H9 (cell line): ENCODE results near the gene AQP2. TPM values are rescaled to one million over a fixed set of nuclear protein-coding genes. Genes with fewer than 3 reads are reported as not detected.

Source experiments
- DNase-seq: peaks from one replicate; pipeline ENCODE4 v3.0.0-alpha.2; 2017
- H2AFZ ChIP-seq: one replicate; pipeline ENCODE4 v1.6.1; 2013; ENCODE audit warnings: mild to moderate bottlenecking, low read length, control low read depth, moderate library complexity
- H2AK5ac ChIP-seq: 2 replicates; pipeline ENCODE4 v1.6.1; 2013; ENCODE audit warnings: low read length, control low read depth, mixed read lengths; ENCODE audit not compliant: insufficient read length
- H2BK120ac ChIP-seq: one replicate; pipeline ENCODE4 v1.6.1; 2013; ENCODE audit warnings: low read depth, mild to moderate bottlenecking, low read length, control low read depth, inconsistent platforms; ENCODE audit not compliant: poor library complexity, severe bottlenecking
- H2BK12ac ChIP-seq: 2 replicates; pipeline ENCODE4 v1.6.1; 2013; ENCODE audit warnings: low read length, control low read depth, mixed read lengths, low read depth; ENCODE audit not compliant: insufficient read length
- H2BK15ac ChIP-seq: 2 replicates; pipeline ENCODE4 v1.6.1; 2013; ENCODE audit warnings: low read depth, low read length, control low read depth
- H2BK20ac ChIP-seq: one replicate; pipeline ENCODE4 v1.6.1; 2013; ENCODE audit warnings: low read depth, mild to moderate bottlenecking, low read length, control low read depth, inconsistent platforms; ENCODE audit not compliant: poor library complexity, severe bottlenecking
- H2BK5ac ChIP-seq: 2 replicates; pipeline ENCODE4 v1.6.1; 2013; ENCODE audit warnings: low read length, control low read depth, mixed read lengths; ENCODE audit not compliant: insufficient read length
- H3K14ac ChIP-seq: 2 replicates; pipeline ENCODE4 v1.6.1; 2013; ENCODE audit warnings: low read length, control low read depth; ENCODE audit not compliant: insufficient read depth
- H3K18ac ChIP-seq: 2 replicates; pipeline ENCODE4 v1.6.1; 2013; ENCODE audit warnings: low read depth, mild to moderate bottlenecking, mixed read lengths, low read length, control low read depth; ENCODE audit not compliant: insufficient read length
- H3K23ac ChIP-seq: 2 replicates; pipeline ENCODE4 v1.6.1; 2013; ENCODE audit warnings: low read length, control low read depth, mixed read lengths, low read depth; ENCODE audit not compliant: insufficient read length
- H3K23me2 ChIP-seq: 2 replicates; pipeline ENCODE4 v1.6.1; 2013; ENCODE audit warnings: low read depth, mild to moderate bottlenecking, mixed read lengths, low read length, control low read depth; ENCODE audit not compliant: insufficient read length, poor library complexity, severe bottlenecking
- H3K27ac ChIP-seq: 2 replicates; pipeline ENCODE4 v1.5.1; 2013; ENCODE audit warnings: low read length, control low read depth, mixed read lengths, low read depth; ENCODE audit not compliant: insufficient read length
- H3K27me3 ChIP-seq: 2 replicates; pipeline ENCODE4 v1.6.1; 2013; ENCODE audit warnings: low read length, control low read depth, inconsistent platforms; ENCODE audit not compliant: insufficient read depth
- H3K4ac ChIP-seq: 2 replicates; pipeline ENCODE4 v1.6.1; 2013; ENCODE audit warnings: low read depth, mild to moderate bottlenecking, control low read depth, inconsistent platforms, low read length, moderate library complexity
- H3K4me1 ChIP-seq: 2 replicates; pipeline ENCODE4 v1.6.1; 2013; ENCODE audit warnings: low read length, control low read depth, inconsistent platforms; ENCODE audit not compliant: insufficient read depth
- H3K4me2 ChIP-seq: 2 replicates; pipeline ENCODE4 v1.6.1; 2013; ENCODE audit warnings: low read length, control low read depth, mixed read lengths; ENCODE audit not compliant: insufficient read length, insufficient read depth
- H3K56ac ChIP-seq: 2 replicates; pipeline ENCODE4 v1.6.1; 2013; ENCODE audit warnings: low read depth, mild to moderate bottlenecking, mixed read lengths, low read length, control low read depth; ENCODE audit not compliant: insufficient read length
- H3K79me1 ChIP-seq: 2 replicates; pipeline ENCODE4 v1.6.1; 2013; ENCODE audit warnings: low read depth, mild to moderate bottlenecking, moderate library complexity, low read length, control low read depth, inconsistent platforms; ENCODE audit not compliant: insufficient read depth, poor library complexity, severe bottlenecking
- H3K79me2 ChIP-seq: 2 replicates; pipeline ENCODE4 v1.6.1; 2013; ENCODE audit warnings: low read length, control low read depth, inconsistent platforms; ENCODE audit not compliant: insufficient read depth
- H3K9ac ChIP-seq: 2 replicates; pipeline ENCODE4 v1.6.1; 2013; ENCODE audit warnings: low read length, control low read depth, mixed read lengths; ENCODE audit not compliant: insufficient read length; ENCODE audit errors: extremely low read depth
- H3K9me3 ChIP-seq: one replicate; pipeline ENCODE4 v1.6.1; 2013; ENCODE audit warnings: low read depth, low read length, inconsistent platforms; ENCODE audit not compliant: control insufficient read depth
- H3T11ph ChIP-seq: one replicate; pipeline ENCODE4 v1.6.1; 2013; ENCODE audit warnings: mild to moderate bottlenecking, low read length, control low read depth, inconsistent platforms
- H4K20me1 ChIP-seq: one replicate; pipeline ENCODE4 v1.6.1; 2013; ENCODE audit not compliant: control insufficient read depth, insufficient read length, insufficient read depth
- H4K5ac ChIP-seq: 2 replicates; pipeline ENCODE4 v1.6.1; 2013; ENCODE audit warnings: low read depth, mild to moderate bottlenecking, mixed read lengths, low read length, control low read depth; ENCODE audit not compliant: insufficient read length
- H4K8ac ChIP-seq: replicated peaks from 2 replicates; pipeline ENCODE4 v1.6.1; 2013; ENCODE audit warnings: low read length, control low read depth, mixed read lengths, low read depth; ENCODE audit not compliant: insufficient read length
- H4K91ac ChIP-seq: 2 replicates; pipeline ENCODE4 v1.6.1; 2013; ENCODE audit warnings: low read depth, mild to moderate bottlenecking, moderate library complexity, mixed read lengths, low read length, control low read depth; ENCODE audit not compliant: insufficient read length
- H3K27ac Mint-ChIP-seq, 3 experiments: 2 replicates in 2 of 3; 3 replicates in 1 of 3; pipeline ENCODE4 v1.8.0; 2020 to 2021; ENCODE audit warnings: mixed read lengths in 3 of 3, mild to moderate bottlenecking in 1 of 3, moderate library complexity in 1 of 3
- H3K27me3 Mint-ChIP-seq: 2 replicates; pipeline ENCODE4 v1.8.0; 2021; ENCODE audit warnings: low read depth, mild to moderate bottlenecking, moderate library complexity, mixed read lengths
- H3K36me3 Mint-ChIP-seq, 3 experiments: 2 replicates in 2 of 3; 3 replicates in 1 of 3; pipeline ENCODE4 v1.8.0; 2020 to 2021; ENCODE audit warnings: low read depth in 3 of 3, mixed read lengths in 3 of 3; ENCODE audit not compliant: insufficient read depth in 1 of 3
- H3K4me1 Mint-ChIP-seq, 2 experiments: 2 replicates each; pipeline ENCODE4 v1.8.0; 2020; ENCODE audit warnings: mixed read lengths in 2 of 2
- H3K4me3 Mint-ChIP-seq, 2 experiments: 2 replicates in 1 of 2; 3 replicates in 1 of 2; pipeline ENCODE4 v1.8.0; 2020 to 2021; ENCODE audit warnings: mild to moderate bottlenecking in 2 of 2, mixed read lengths in 2 of 2, moderate library complexity in 1 of 2
- H3K9me3 Mint-ChIP-seq, 2 experiments: 2 replicates in 1 of 2; 3 replicates in 1 of 2; pipeline ENCODE4 v1.8.0; 2020; ENCODE audit warnings: mild to moderate bottlenecking in 2 of 2, mixed read lengths in 2 of 2, moderate library complexity in 1 of 2
- WGBS: extraction: QIAGEN DNeasy Blood & Tissue Kit; methylation state at CpG from one replicate; pipeline ENCODE4 v1.1.7; 2013; ENCODE audit warnings: missing lambda C conversion rate, low lambda C conversion rate, mixed read lengths; ENCODE audit not compliant: insufficient read length; ENCODE audit errors: extremely low coverage; 5-methylcytosine and 5-hydroxymethylcytosine counted together
- total RNA-seq: library from RNA; stranded (reverse); gene quantifications from 2 replicates; pipeline ENCODE4 v1.2.1, GENCODE V29; 2021
- TF ChIP-seq, protein P1 (sequence below): fragments of 200-600 bp; sonication (generic); conservative IDR thresholded peaks from 3 replicates; pipeline ENCODE4 v1.8.0; 2021; ENCODE audit warnings: antibody characterized with exemption, mild to moderate bottlenecking

AQP2 gene
- total RNA-seq, 1 experiment from 2014 or later: not detected

- H3K4me1 Mint-ChIP-seq: peaks cover 0 to 6% of the 10 kb centered on the region in 2 experiments; a peak in 3 of 4 replicates
- TF ChIP-seq, protein P1, sequence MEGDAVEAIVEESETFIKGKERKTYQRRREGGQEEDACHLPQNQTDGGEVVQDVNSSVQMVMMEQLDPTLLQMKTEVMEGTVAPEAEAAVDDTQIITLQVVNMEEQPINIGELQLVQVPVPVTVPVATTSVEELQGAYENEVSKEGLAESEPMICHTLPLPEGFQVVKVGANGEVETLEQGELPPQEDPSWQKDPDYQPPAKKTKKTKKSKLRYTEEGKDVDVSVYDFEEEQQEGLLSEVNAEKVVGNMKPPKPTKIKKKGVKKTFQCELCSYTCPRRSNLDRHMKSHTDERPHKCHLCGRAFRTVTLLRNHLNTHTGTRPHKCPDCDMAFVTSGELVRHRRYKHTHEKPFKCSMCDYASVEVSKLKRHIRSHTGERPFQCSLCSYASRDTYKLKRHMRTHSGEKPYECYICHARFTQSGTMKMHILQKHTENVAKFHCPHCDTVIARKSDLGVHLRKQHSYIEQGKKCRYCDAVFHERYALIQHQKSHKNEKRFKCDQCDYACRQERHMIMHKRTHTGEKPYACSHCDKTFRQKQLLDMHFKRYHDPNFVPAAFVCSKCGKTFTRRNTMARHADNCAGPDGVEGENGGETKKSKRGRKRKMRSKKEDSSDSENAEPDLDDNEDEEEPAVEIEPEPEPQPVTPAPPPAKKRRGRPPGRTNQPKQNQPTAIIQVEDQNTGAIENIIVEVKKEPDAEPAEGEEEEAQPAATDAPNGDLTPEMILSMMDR: no peak
These were observed 22.1 kb upstream of the AQP2 start for GRCh38 chr12:49928471-49928870.

More at GRCh38 chr12:49928471-49928870, 22.1 kb upstream of the AQP2 start:
- Histone ChIP-seq H4K5ac (no peak overlapping the region), H2BK12ac (no peak overlapping the region), H3K9ac (no peak overlapping the region), H2BK20ac (no peak overlapping the region), H4K8ac (no peak overlapping the region), H3K23me2 (no peaks in the 10 kb centered on the region), H3K4ac (no peak overlapping the region), H3K27ac (no peak overlapping the region), H3K23ac (no peak overlapping the region), H4K20me1 (no peaks in the 10 kb centered on the region), H2BK120ac (no peak overlapping the region), H4K91ac (no peak overlapping the region), H3K4me2 (no peak overlapping the region), H3T11ph (no peak overlapping the region), H3K9me3 (no peaks in the 10 kb centered on the region), H3K18ac (no peak overlapping the region), H3K79me1 (no peaks in the 10 kb centered on the region), H2BK5ac (no peak overlapping the region), H3K14ac (no peak overlapping the region), H3K56ac (no peak overlapping the region), H3K27me3 (no peaks in the 10 kb centered on the region), H2BK15ac (no peak overlapping the region), H2AK5ac (no peak overlapping the region), H2AFZ (no peak overlapping the region), H3K4me1 (no peaks in the 10 kb centered on the region), H3K79me2 (no peaks in the 10 kb centered on the region)
- peaks cover 7% of the 10 kb centered on the region for H3K27me3 Mint-ChIP-seq
- no peak overlapping the region for H3K27ac Mint-ChIP-seq
- no CpG with 5 or more reads among the region's 6 CpGs for WGBS
- no peaks in the 10 kb centered on the region for H3K36me3 Mint-ChIP-seq
- DNase-seq: peak; percentile 23
- no peak overlapping the region for H3K4me3 Mint-ChIP-seq
- H3K9me3 Mint-ChIP-seq: no peaks in the 10 kb centered on the region
